HepG2 (cell line): ENCODE data around the gene TUBA4A. TPM values are rescaled to one million over a fixed set of nuclear protein-coding genes. Genes with fewer than 3 reads are reported as not detected.

Source experiments
- CBFB ChIP-seq: sonication (generic); formaldehyde crosslinking; IDR thresholded peaks from 2 replicates; pipeline ENCODE4 v1.4.0; 2020; ENCODE audit warnings: missing genetic modification reagents
- DBP ChIP-seq: sonication (generic); formaldehyde crosslinking; IDR thresholded peaks from 2 replicates; pipeline ENCODE4 v1.4.0; 2020; ENCODE audit warnings: missing genetic modification reagents; ENCODE audit errors: not compliant biosample characterization
- DMAP1 ChIP-seq: IDR thresholded peaks from 2 replicates; pipeline ENCODE4 v1.6.1; 2016
- FLYWCH1 ChIP-seq: sonication (generic); formaldehyde crosslinking; IDR thresholded peaks from 2 replicates; pipeline ENCODE4 v1.8.1; 2023; ENCODE audit warnings: mild to moderate bottlenecking, missing genetic modification reagents
- HMGA1 ChIP-seq: sonication (generic); formaldehyde crosslinking; conservative IDR thresholded peaks from 2 replicates; pipeline ENCODE4 v1.4.0; 2020; ENCODE audit warnings: missing genetic modification reagents
- HOXA7 ChIP-seq: sonication (generic); formaldehyde crosslinking; IDR thresholded peaks from 2 replicates; pipeline ENCODE4 v1.8.1; 2022; ENCODE audit warnings: mild to moderate bottlenecking, missing genetic modification reagents, moderate library complexity
- JUNB ChIP-seq: sonication (generic); formaldehyde crosslinking; IDR thresholded peaks from 2 replicates; pipeline ENCODE4 v1.8.0; 2022; ENCODE audit warnings: missing genetic modification reagents, mild to moderate bottlenecking, borderline replicate concordance
- MAFK ChIP-seq, 2 experiments: IDR thresholded peaks in 1 of 2; conservative IDR thresholded peaks in 1 of 2; 2 replicates each; pipeline ENCODE4 v1.6.1; 2011; ENCODE audit warnings: improper control_type of control experiment in 2 of 2, low read length in 2 of 2
- MEIS2 ChIP-seq: sonication (generic); formaldehyde crosslinking; IDR thresholded peaks from 2 replicates; pipeline ENCODE4 v1.9.0; 2021; ENCODE audit warnings: mild to moderate bottlenecking, missing genetic modification reagents
- MNT ChIP-seq: fragments of 450-650 bp; IDR thresholded peaks from 2 replicates; pipeline ENCODE4 v1.6.1; 2016
- MYC ChIP-seq: sonication (generic); formaldehyde crosslinking; IDR thresholded peaks from 2 replicates; pipeline ENCODE4 v1.9.0; 2021; ENCODE audit warnings: missing genetic modification reagents, borderline replicate concordance
- NAIF1 ChIP-seq: sonication (generic); formaldehyde crosslinking; IDR thresholded peaks from 2 replicates; pipeline ENCODE4 v1.5.0; 2020; ENCODE audit warnings: mild to moderate bottlenecking, missing genetic modification reagents, borderline replicate concordance
- NCOA5 ChIP-seq: sonication (generic); formaldehyde crosslinking; IDR thresholded peaks from 2 replicates; pipeline ENCODE4 v1.4.0; 2020; ENCODE audit warnings: missing genetic modification reagents
- NFKBIZ ChIP-seq: IDR thresholded peaks from 2 replicates; pipeline ENCODE4 v1.6.1; 2018; ENCODE audit warnings: missing genetic modification reagents, missing compliant biosample characterization
- NR2F1 ChIP-seq, 2 experiments: fragments of 450-650 bp in 1 of 2; formaldehyde crosslinking in 1 of 2; IDR thresholded peaks; 2 replicates each; pipeline versions ENCODE4 v1.5.0 to v1.6.1; 2016 to 2020; ENCODE audit warnings: mild to moderate bottlenecking in 1 of 2, missing compliant biosample characterization in 1 of 2, missing genetic modification reagents in 1 of 2, moderate library complexity in 1 of 2
- PHF21A ChIP-seq: sonication (generic); formaldehyde crosslinking; IDR thresholded peaks from 2 replicates; pipeline ENCODE4 v1.5.0; 2020; ENCODE audit warnings: mild to moderate bottlenecking, missing genetic modification reagents
- POLR2G ChIP-seq: fragments of 200-400 bp; formaldehyde crosslinking; IDR thresholded peaks from 2 replicates; pipeline ENCODE4 v1.6.1; 2018; ENCODE audit warnings: mild to moderate bottlenecking, low read depth, low read length, moderate library complexity
- PRMT3 ChIP-seq: sonication (generic); formaldehyde crosslinking; IDR thresholded peaks from 2 replicates; pipeline ENCODE4 v1.8.1; 2022; ENCODE audit warnings: low read depth, mild to moderate bottlenecking, moderate library complexity, missing genetic modification reagents, borderline replicate concordance
- SMAD1 ChIP-seq: sonication (generic); formaldehyde crosslinking; IDR thresholded peaks from 2 replicates; pipeline ENCODE4 v1.4.0; 2020; ENCODE audit warnings: missing genetic modification reagents, low read depth, mild to moderate bottlenecking, borderline replicate concordance
- TFDP1 ChIP-seq: IDR thresholded peaks from 2 replicates; pipeline ENCODE4 v1.6.1; 2016; ENCODE audit warnings: missing compliant biosample characterization, missing genetic modification reagents, borderline replicate concordance
- U2AF1 ChIP-seq: fragments of 200-400 bp; formaldehyde crosslinking; optimal IDR thresholded peaks from 2 replicates; pipeline ENCODE3; 2017; ENCODE audit warnings: mild to moderate bottlenecking, low read depth, low read length
- U2AF2 ChIP-seq: fragments of 200-400 bp; formaldehyde crosslinking; IDR thresholded peaks from 2 replicates; pipeline ENCODE4 v1.6.1; 2017; ENCODE audit warnings: low read depth, mild to moderate bottlenecking, low read length
- ZFX ChIP-seq: sonication (generic); formaldehyde crosslinking; IDR thresholded peaks from 2 replicates; pipeline ENCODE4 v1.4.0; 2020; ENCODE audit warnings: mild to moderate bottlenecking, low read depth, missing genetic modification reagents, moderate library complexity
- ZNF329 ChIP-seq: sonication (generic); formaldehyde crosslinking; IDR thresholded peaks from 2 replicates; pipeline ENCODE4 v1.9.0; 2021; ENCODE audit warnings: low read depth, mild to moderate bottlenecking, missing genetic modification reagents
- ZNF772 ChIP-seq: sonication (generic); formaldehyde crosslinking; IDR thresholded peaks from 2 replicates; pipeline ENCODE4 v1.5.0; 2020; ENCODE audit warnings: mild to moderate bottlenecking, missing genetic modification reagents
- ZNF777 ChIP-seq: sonication (generic); formaldehyde crosslinking; IDR thresholded peaks from 2 replicates; pipeline ENCODE4 v1.4.0; 2020; ENCODE audit warnings: missing genetic modification reagents
- ZNF780A ChIP-seq: sonication (generic); formaldehyde crosslinking; IDR thresholded peaks from 2 replicates; pipeline ENCODE4 v1.8.0; 2022; ENCODE audit warnings: mild to moderate bottlenecking, missing genetic modification reagents, moderate library complexity
- ZNF790 ChIP-seq: sonication (generic); formaldehyde crosslinking; IDR thresholded peaks from 2 replicates; pipeline ENCODE4 v1.8.0; 2022; ENCODE audit warnings: missing genetic modification reagents, mild to moderate bottlenecking, borderline replicate concordance
- polyA plus RNA-seq, 8 experiments: library from polyadenylated mRNA; depleted of rRNA in 3 of 8; stranded (reverse) in 7 of 8; unstranded in 1 of 8; fragments of >200 nt; fragmentation: Illumina TruSeq in 4 of 8; extraction: Trizol in 4 of 8; gene quantifications; 2 replicates each; pipeline versions ENCODE4 v1.2.1 to v1.2.3, GENCODE V29; 2011 to 2016; ENCODE audit warnings: low read depth in 4 of 8, missing spikeins in 1 of 8, mixed read lengths in 1 of 8; ENCODE audit not compliant: insufficient read depth in 1 of 8
- total RNA-seq, 5 experiments: library from RNA; depleted of rRNA; stranded (reverse); fragments of >200 nt; fragmentation: Illumina TruSeq; extraction: Trizol; gene quantifications; 2 replicates each; pipeline ENCODE4 v1.2.3, GENCODE V29; 2016; ENCODE audit warnings: low read depth in 1 of 5

TUBA4A gene
- total and polyA plus RNA-seq, 2 of the 13 experiments (the other 11 are each of a cell fraction or from before 2014, with no cell fraction given): 1.3 to 12.7 TPM

GRCh38 chr2:219229305-219230058 is 24.2 kb downstream of the TUBA4A start, which contains the start of the genes ANKZF1 and ATG9A (continued):
- TF ChIP-seq TFDP1 (CRISPR knock-in tag) (no peak), CBFB (CRISPR knock-in tag) (peak; percentile 38), ZNF329 (CRISPR knock-in tag) (no peak), SMAD1 (no peak; the same call in 1 of the 2 replicates), MYC (CRISPR knock-in tag) (peak; percentile 37; the same call in 1 of the 2 replicates), U2AF1 (no peak), HOXA7 (CRISPR knock-in tag) (no peak), NFKBIZ (0 out of 2 replicates have a peak, but pooled peaks have one; percentile 20), MNT (peak; percentile 75), PRMT3 (CRISPR knock-in tag) (no peak), U2AF2 (no peak; the same call in 1 of the 2 replicates), ZNF777 (CRISPR knock-in tag) (no peak; the same call in none of the 2 replicates), NR2F1 (CRISPR knock-in tag; IDR thresholded peaks at IDR 0.05) (no peak), MEIS2 (peak; percentile 49), FLYWCH1 (CRISPR knock-in tag) (no peak), NCOA5 (CRISPR knock-in tag) (no peak), ZFX (CRISPR knock-in tag) (peak; percentile 96), DMAP1 (CRISPR knock-in tag) (peak; percentile 78; the same call in 1 of the 2 replicates), HMGA1 (CRISPR knock-in tag) (no peak), JUNB (CRISPR knock-in tag) (no peak), POLR2G (peak; percentile 95), MAFK (conservative IDR thresholded peaks at IDR 0.05 in 1 of 2, IDR thresholded peaks at IDR 0.05 in 1 of 2; ENCODE audit: low read length in 2 of 2) (0 out of 4 replicates have a peak, but pooled peaks have one; percentile 1 to 8), NAIF1 (CRISPR knock-in tag) (no peak; the same call in 1 of the 2 replicates), DBP (CRISPR knock-in tag) (no peak), ZNF772 (CRISPR knock-in tag) (peak; percentile 85), ZNF790 (CRISPR knock-in tag) (peak; percentile 76; the same call in 1 of the 2 replicates), PHF21A (CRISPR knock-in tag) (peak; percentile 81), ZNF780A (CRISPR knock-in tag) (no peak)
